WTC11 (cell line): ENCODE data around the gene CTNNA3. TPM values are rescaled to one million over a fixed set of nuclear protein-coding genes. Genes with fewer than 3 reads are reported as not detected.

Experiments
- ATAC-seq: fragments of 200-7000 bp; cut with Tn5 transposase; 2 replicates; pipeline ENCODE4 v1.10.0; 2021; ENCODE audit warnings: mild to moderate bottlenecking, moderate library complexity
- CTCF ChIA-PET: fragments of 300-600 bp; sonication (Branson Sonifier 250); formaldehyde crosslinking; loops from one replicate; lab custom pipeline; 2021; ENCODE audit warnings: antibody characterized with exemption; lab: Charles Lee
- POLR2A ChIA-PET: fragments of 350-600 bp; sonication (Branson Sonifier 250); formaldehyde crosslinking; loops from one replicate; lab custom pipeline; 2021; ENCODE audit warnings: antibody characterized with exemption; lab: Charles Lee
- DNase-seq: peaks from one replicate; pipeline ENCODE4 v3.0.0; 2021; ENCODE audit warnings: low spot score
- H3K27ac Mint-ChIP-seq: 2 replicates; pipeline ENCODE4 v1.8.0; 2021; ENCODE audit warnings: mixed read lengths
- H3K27me3 Mint-ChIP-seq: 2 replicates; pipeline ENCODE4 v1.8.0; 2021; ENCODE audit warnings: low read depth, mild to moderate bottlenecking, moderate library complexity, mixed read lengths
- H3K36me3 Mint-ChIP-seq: 2 replicates; pipeline ENCODE4 v1.8.0; 2021; ENCODE audit warnings: mixed read lengths
- H3K4me1 Mint-ChIP-seq: 2 replicates; pipeline ENCODE4 v1.8.0; 2022; ENCODE audit warnings: mixed read lengths
- H3K4me3 Mint-ChIP-seq: 2 replicates; pipeline ENCODE4 v1.8.0; 2021; ENCODE audit warnings: mild to moderate bottlenecking, moderate library complexity, mixed read lengths
- H3K9me3 Mint-ChIP-seq: 2 replicates; pipeline ENCODE4 v1.8.0; 2021; ENCODE audit warnings: mixed read lengths
- ATF1 ChIP-seq: sonication (generic); formaldehyde crosslinking; IDR thresholded peaks from 2 replicates; pipeline ENCODE4 v1.8.1; 2023; ENCODE audit warnings: mild to moderate bottlenecking, moderate library complexity, missing genetic modification reagents
- GABPB1 ChIP-seq: sonication (generic); formaldehyde crosslinking; IDR thresholded peaks from 2 replicates; pipeline ENCODE4 v1.8.1; 2023; ENCODE audit warnings: mild to moderate bottlenecking, missing genetic modification reagents
- HMGA2 ChIP-seq: fragments of 250-450 bp; sonication (Bioruptor Pico); IDR thresholded peaks from 2 replicates; pipeline ENCODE4 v1.4.0; 2021; ENCODE audit warnings: mild to moderate bottlenecking, moderate library complexity
- IRF2 ChIP-seq: sonication (generic); formaldehyde crosslinking; IDR thresholded peaks from 2 replicates; pipeline ENCODE4 v1.8.0; 2022; ENCODE audit warnings: low read depth, missing genetic modification reagents, borderline replicate concordance
- NFATC4 ChIP-seq: fragments of 250-450 bp; sonication (Bioruptor Pico); IDR thresholded peaks from 2 replicates; pipeline ENCODE4 v1.9.0; 2021; ENCODE audit warnings: mild to moderate bottlenecking
- NFE2L1 ChIP-seq: sonication (generic); formaldehyde crosslinking; IDR thresholded peaks from 2 replicates; pipeline ENCODE4 v1.8.1; 2023; ENCODE audit warnings: missing genetic modification reagents
- RORB ChIP-seq: fragments of 250-450 bp; sonication (Bioruptor Pico); IDR thresholded peaks from 2 replicates; pipeline ENCODE4 v1.9.0; 2021; ENCODE audit warnings: mild to moderate bottlenecking
- SMAD4 ChIP-seq: sonication (generic); formaldehyde crosslinking; IDR thresholded peaks from 2 replicates; pipeline ENCODE4 v1.8.0; 2022; ENCODE audit warnings: mild to moderate bottlenecking, missing genetic modification reagents
- ZBTB21 ChIP-seq: sonication (generic); formaldehyde crosslinking; IDR thresholded peaks from 2 replicates; pipeline ENCODE4 v1.8.1; 2023; ENCODE audit warnings: mild to moderate bottlenecking, missing genetic modification reagents, borderline replicate concordance
- ZNF396 ChIP-seq: fragments of 250-450 bp; sonication (Bioruptor Pico); IDR thresholded peaks from 2 replicates; pipeline ENCODE4 v1.8.0; 2021; ENCODE audit warnings: mild to moderate bottlenecking, moderate library complexity, borderline replicate concordance
- total RNA-seq: library from RNA; stranded (reverse); gene quantifications from 3 replicates; pipeline ENCODE4 v1.2.3, GENCODE V29; 2021
- TF ChIP-seq, protein P1 (sequence below): sonication (generic); formaldehyde crosslinking; IDR thresholded peaks from 2 replicates; pipeline ENCODE4 v1.8.0; 2022; ENCODE audit warnings: mild to moderate bottlenecking, missing genetic modification reagents
- TF ChIP-seq, protein P2 (sequence below): fragments of 250-450 bp; sonication (Bioruptor Pico); IDR thresholded peaks from 2 replicates; pipeline ENCODE4 v1.9.0; 2021; ENCODE audit warnings: mild to moderate bottlenecking, borderline replicate concordance
- TF ChIP-seq, protein P3 (sequence below): sonication (generic); formaldehyde crosslinking; IDR thresholded peaks from 2 replicates; pipeline ENCODE4 v1.8.0; 2022; ENCODE audit warnings: mild to moderate bottlenecking, missing genetic modification reagents
- TF ChIP-seq, protein P4 (sequence below): fragments of 250-450 bp; sonication (Bioruptor Pico); conservative IDR thresholded peaks from 2 replicates; pipeline ENCODE4 v1.9.0; 2021; ENCODE audit warnings: mild to moderate bottlenecking
- TF ChIP-seq, protein P5 (sequence below): fragments of 250-450 bp; sonication (Bioruptor Pico); IDR thresholded peaks from 2 replicates; pipeline ENCODE4 v2.1.2; 2022; ENCODE audit warnings: mild to moderate bottlenecking, moderate library complexity
- TF ChIP-seq, protein P6 (sequence below): sonication (generic); formaldehyde crosslinking; conservative IDR thresholded peaks from 2 replicates; pipeline ENCODE4 v1.8.1; 2023; ENCODE audit warnings: mild to moderate bottlenecking, low read depth, missing genetic modification reagents, moderate library complexity
- TF ChIP-seq, protein P7 (sequence below): fragments of 250-450 bp; sonication (Bioruptor Pico); IDR thresholded peaks from 2 replicates; pipeline ENCODE4 v1.9.0; 2021; ENCODE audit warnings: mild to moderate bottlenecking

Gene CTNNA3
- total RNA-seq, 1 experiment from 2014 or later, result 6.1 TPM

DNA sequence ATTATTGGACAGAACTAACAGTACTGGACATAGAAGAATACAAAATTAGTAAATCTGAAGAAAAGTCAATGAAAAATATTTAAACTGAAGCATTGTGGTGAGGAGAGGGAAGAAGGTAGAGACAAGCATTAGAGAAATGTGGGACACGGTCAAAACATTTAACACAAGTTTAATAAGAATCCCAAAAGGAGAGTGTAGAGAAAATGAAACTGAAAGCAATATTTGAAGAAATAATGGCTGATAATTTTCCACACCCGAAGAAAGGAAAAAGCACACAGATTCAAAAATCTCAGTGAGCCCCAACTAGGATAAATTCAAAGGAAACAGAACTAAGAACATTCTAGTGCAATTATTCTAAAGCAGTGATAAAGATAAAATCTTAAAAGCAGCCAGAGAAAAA, 896.5 kb downstream of the CTNNA3 start:
- TF ChIP-seq, protein P1, sequence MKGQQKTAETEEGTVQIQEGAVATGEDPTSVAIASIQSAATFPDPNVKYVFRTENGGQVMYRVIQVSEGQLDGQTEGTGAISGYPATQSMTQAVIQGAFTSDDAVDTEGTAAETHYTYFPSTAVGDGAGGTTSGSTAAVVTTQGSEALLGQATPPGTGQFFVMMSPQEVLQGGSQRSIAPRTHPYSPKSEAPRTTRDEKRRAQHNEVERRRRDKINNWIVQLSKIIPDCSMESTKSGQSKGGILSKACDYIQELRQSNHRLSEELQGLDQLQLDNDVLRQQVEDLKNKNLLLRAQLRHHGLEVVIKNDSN, result no peak
- TF ChIP-seq RORB (no peak), IRF2 (CRISPR knock-in tag) (no peak), ATF1 (CRISPR knock-in tag) (no peak), HMGA2 (CRISPR knock-in tag) (no peak), NFE2L1 (CRISPR knock-in tag) (no peak)
- TF ChIP-seq, protein P2, sequence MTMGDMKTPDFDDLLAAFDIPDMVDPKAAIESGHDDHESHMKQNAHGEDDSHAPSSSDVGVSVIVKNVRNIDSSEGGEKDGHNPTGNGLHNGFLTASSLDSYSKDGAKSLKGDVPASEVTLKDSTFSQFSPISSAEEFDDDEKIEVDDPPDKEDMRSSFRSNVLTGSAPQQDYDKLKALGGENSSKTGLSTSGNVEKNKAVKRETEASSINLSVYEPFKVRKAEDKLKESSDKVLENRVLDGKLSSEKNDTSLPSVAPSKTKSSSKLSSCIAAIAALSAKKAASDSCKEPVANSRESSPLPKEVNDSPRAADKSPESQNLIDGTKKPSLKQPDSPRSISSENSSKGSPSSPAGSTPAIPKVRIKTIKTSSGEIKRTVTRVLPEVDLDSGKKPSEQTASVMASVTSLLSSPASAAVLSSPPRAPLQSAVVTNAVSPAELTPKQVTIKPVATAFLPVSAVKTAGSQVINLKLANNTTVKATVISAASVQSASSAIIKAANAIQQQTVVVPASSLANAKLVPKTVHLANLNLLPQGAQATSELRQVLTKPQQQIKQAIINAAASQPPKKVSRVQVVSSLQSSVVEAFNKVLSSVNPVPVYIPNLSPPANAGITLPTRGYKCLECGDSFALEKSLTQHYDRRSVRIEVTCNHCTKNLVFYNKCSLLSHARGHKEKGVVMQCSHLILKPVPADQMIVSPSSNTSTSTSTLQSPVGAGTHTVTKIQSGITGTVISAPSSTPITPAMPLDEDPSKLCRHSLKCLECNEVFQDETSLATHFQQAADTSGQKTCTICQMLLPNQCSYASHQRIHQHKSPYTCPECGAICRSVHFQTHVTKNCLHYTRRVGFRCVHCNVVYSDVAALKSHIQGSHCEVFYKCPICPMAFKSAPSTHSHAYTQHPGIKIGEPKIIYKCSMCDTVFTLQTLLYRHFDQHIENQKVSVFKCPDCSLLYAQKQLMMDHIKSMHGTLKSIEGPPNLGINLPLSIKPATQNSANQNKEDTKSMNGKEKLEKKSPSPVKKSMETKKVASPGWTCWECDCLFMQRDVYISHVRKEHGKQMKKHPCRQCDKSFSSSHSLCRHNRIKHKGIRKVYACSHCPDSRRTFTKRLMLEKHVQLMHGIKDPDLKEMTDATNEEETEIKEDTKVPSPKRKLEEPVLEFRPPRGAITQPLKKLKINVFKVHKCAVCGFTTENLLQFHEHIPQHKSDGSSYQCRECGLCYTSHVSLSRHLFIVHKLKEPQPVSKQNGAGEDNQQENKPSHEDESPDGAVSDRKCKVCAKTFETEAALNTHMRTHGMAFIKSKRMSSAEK (CRISPR knock-in tag), result no peak
- TF ChIP-seq, protein P3, sequence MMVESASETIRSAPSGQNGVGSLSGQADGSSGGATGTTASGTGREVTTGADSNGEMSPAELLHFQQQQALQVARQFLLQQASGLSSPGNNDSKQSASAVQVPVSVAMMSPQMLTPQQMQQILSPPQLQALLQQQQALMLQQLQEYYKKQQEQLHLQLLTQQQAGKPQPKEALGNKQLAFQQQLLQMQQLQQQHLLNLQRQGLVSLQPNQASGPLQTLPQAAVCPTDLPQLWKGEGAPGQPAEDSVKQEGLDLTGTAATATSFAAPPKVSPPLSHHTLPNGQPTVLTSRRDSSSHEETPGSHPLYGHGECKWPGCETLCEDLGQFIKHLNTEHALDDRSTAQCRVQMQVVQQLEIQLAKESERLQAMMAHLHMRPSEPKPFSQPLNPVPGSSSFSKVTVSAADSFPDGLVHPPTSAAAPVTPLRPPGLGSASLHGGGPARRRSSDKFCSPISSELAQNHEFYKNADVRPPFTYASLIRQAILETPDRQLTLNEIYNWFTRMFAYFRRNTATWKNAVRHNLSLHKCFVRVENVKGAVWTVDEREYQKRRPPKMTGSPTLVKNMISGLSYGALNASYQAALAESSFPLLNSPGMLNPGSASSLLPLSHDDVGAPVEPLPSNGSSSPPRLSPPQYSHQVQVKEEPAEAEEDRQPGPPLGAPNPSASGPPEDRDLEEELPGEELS, result no peak
- TF ChIP-seq, protein P4, sequence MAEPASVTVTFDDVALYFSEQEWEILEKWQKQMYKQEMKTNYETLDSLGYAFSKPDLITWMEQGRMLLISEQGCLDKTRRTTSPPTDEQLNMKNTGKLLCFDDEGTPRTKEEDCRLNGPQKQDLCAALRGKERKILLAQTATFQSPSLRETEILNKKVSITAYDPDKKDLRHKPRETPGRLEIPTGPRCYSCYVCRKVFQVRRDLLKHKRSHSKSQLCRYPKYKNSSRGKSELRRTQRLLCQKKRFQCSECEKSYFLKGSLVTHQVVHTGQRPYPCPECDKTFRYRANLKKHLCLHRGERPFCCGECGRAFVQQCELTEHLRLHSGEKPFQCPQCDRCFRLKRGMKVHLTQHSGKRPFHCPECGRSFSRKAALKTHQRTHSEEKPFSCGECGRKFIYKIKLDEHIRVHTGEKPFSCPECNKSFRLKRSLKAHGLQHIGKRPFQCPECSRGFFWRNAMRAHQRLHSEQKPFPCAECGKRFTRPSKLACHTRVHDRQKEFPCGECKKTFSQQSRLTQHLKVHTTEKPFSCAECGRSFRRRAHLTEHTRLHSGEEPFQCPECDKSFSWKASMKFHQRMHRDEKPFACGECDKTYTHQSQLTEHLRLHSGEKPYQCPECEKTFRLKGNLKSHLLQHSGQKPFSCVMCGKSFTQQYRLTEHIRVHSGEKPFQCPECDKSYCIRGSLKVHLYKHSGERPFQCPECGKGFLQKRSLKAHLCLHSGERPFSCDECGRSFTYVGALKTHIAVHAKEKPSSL, result no peak

DNA sequence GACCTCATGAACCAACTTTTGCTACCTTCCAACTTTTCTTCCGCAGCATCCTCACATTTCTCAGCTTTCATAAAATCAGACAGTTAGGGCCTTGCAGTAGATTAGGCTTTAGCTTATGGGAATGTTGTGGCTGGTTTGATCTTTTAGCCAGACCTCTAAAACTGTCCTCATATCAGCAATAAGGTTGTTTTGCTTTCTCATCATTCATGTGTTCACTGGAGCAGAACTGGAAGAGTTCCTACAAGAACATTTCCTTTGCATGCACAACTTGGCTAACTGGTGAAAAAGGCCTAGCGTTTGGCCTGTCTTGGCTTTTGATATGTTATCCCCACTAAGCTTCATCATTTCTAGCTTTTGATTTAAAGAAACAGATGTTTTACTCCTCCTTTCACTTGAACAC, 900.1 kb downstream of the CTNNA3 start:
- no peak for DNase-seq
- H3K4me1 Mint-ChIP-seq, result peaks cover 2% of the 10 kb centered on the region; the same call in 1 of the 2 replicates
- CTCF ChIA-PET, result no interaction called here
- H3K9me3 Mint-ChIP-seq, result no peaks in the 10 kb centered on the region
- no peaks in the 10 kb centered on the region for H3K27me3 Mint-ChIP-seq
- POLR2A ChIA-PET, result no interaction called here
- H3K27ac Mint-ChIP-seq, result no peak overlapping the region
- ATAC-seq, result no peak
- H3K36me3 Mint-ChIP-seq, result no peaks in the 10 kb centered on the region
- H3K4me3 Mint-ChIP-seq, result no peak overlapping the region
- TF ChIP-seq ZNF396 (no peak), ZBTB21 (CRISPR knock-in tag) (no peak), SMAD4 (CRISPR knock-in tag) (no peak), NFATC4 (CRISPR knock-in tag) (no peak), GABPB1 (no peak)
- TF ChIP-seq, protein P5, sequence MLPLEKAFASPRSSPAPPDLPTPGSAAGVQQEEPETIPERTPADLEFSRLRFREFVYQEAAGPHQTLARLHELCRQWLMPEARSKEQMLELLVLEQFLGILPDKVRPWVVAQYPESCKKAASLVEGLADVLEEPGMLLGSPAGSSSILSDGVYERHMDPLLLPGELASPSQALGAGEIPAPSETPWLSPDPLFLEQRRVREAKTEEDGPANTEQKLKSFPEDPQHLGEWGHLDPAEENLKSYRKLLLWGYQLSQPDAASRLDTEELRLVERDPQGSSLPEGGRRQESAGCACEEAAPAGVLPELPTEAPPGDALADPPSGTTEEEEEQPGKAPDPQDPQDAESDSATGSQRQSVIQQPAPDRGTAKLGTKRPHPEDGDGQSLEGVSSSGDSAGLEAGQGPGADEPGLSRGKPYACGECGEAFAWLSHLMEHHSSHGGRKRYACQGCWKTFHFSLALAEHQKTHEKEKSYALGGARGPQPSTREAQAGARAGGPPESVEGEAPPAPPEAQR, result no peak
- TF ChIP-seq, protein P6, sequence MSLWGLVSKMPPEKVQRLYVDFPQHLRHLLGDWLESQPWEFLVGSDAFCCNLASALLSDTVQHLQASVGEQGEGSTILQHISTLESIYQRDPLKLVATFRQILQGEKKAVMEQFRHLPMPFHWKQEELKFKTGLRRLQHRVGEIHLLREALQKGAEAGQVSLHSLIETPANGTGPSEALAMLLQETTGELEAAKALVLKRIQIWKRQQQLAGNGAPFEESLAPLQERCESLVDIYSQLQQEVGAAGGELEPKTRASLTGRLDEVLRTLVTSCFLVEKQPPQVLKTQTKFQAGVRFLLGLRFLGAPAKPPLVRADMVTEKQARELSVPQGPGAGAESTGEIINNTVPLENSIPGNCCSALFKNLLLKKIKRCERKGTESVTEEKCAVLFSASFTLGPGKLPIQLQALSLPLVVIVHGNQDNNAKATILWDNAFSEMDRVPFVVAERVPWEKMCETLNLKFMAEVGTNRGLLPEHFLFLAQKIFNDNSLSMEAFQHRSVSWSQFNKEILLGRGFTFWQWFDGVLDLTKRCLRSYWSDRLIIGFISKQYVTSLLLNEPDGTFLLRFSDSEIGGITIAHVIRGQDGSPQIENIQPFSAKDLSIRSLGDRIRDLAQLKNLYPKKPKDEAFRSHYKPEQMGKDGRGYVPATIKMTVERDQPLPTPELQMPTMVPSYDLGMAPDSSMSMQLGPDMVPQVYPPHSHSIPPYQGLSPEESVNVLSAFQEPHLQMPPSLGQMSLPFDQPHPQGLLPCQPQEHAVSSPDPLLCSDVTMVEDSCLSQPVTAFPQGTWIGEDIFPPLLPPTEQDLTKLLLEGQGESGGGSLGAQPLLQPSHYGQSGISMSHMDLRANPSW, result no peak
- TF ChIP-seq, protein P7, sequence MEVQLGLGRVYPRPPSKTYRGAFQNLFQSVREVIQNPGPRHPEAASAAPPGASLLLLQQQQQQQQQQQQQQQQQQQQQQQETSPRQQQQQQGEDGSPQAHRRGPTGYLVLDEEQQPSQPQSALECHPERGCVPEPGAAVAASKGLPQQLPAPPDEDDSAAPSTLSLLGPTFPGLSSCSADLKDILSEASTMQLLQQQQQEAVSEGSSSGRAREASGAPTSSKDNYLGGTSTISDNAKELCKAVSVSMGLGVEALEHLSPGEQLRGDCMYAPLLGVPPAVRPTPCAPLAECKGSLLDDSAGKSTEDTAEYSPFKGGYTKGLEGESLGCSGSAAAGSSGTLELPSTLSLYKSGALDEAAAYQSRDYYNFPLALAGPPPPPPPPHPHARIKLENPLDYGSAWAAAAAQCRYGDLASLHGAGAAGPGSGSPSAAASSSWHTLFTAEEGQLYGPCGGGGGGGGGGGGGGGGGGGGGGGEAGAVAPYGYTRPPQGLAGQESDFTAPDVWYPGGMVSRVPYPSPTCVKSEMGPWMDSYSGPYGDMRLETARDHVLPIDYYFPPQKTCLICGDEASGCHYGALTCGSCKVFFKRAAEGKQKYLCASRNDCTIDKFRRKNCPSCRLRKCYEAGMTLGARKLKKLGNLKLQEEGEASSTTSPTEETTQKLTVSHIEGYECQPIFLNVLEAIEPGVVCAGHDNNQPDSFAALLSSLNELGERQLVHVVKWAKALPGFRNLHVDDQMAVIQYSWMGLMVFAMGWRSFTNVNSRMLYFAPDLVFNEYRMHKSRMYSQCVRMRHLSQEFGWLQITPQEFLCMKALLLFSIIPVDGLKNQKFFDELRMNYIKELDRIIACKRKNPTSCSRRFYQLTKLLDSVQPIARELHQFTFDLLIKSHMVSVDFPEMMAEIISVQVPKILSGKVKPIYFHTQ, result no peak

More for the DNA sequence above, 896.5 kb downstream of the CTNNA3 start:
- Mint-ChIP-seq H3K36me3 (no peaks in the 10 kb centered on the region), H3K4me1 (peaks cover 29% of the 10 kb centered on the region), H3K9me3 (no peaks in the 10 kb centered on the region), H3K27me3 (no peaks in the 10 kb centered on the region), H3K27ac (no peak overlapping the region), H3K4me3 (no peak overlapping the region)
- POLR2A ChIA-PET, result no interaction called here
- DNase-seq, result no peak
- CTCF ChIA-PET, result no interaction called here
- ATAC-seq, result no peak
